Kidney (tissue), 14 donors: ENCODE measurements around the gene C1orf232. TPM values are rescaled to one million over a fixed set of nuclear protein-coding genes. Genes with fewer than 3 reads are reported as not detected.

Source experiments
- DNase-seq, 5 donors: peaks; one replicate each; pipeline ENCODE4 v3.0.0-alpha.2; 2013 to 2020
- FAIRE-seq: peaks from 2 replicates; lab custom pipeline; 2012; peaks lifted over from hg19 to GRCh38; lab: Jason Lieb, UNC
- H3K27ac ChIP-seq, 2 donors: one replicate each; pipeline ENCODE4 v1.7.0; 2013; ENCODE audit warnings: low read depth in 2 of 2, low read length in 2 of 2, inconsistent platforms in 1 of 2
- H3K27me3 ChIP-seq: one replicate; pipeline ENCODE4 v1.7.1; 2013; ENCODE audit warnings: low read length, inconsistent platforms; ENCODE audit not compliant: control insufficient read depth, insufficient read depth
- H3K36me3 ChIP-seq, 3 donors: one replicate each; pipeline versions ENCODE4 v1.7.0 to v1.7.1; 2013; ENCODE audit warnings: low read length in 3 of 3, control low read depth in 1 of 3, inconsistent platforms in 1 of 3; ENCODE audit not compliant: insufficient read depth in 3 of 3, control insufficient read depth in 2 of 3
- H3K4me1 ChIP-seq, 3 donors: one replicate each; pipeline versions ENCODE4 v1.7.0 to v1.7.1; 2013; ENCODE audit warnings: low read length in 3 of 3, inconsistent platforms in 1 of 3, low read depth in 1 of 3; ENCODE audit not compliant: control insufficient read depth in 2 of 3, insufficient read depth in 2 of 3
- H3K4me3 ChIP-seq, 3 donors: one replicate each; pipeline versions ENCODE4 v1.7.0 to v1.8.1; 2013; ENCODE audit warnings: low read length in 3 of 3, control low read depth in 1 of 3, inconsistent platforms in 1 of 3
- H3K9ac ChIP-seq, 3 donors: one replicate each; pipeline versions ENCODE4 v1.7.0 to v1.7.1; 2013; ENCODE audit warnings: low read length in 3 of 3, control low read depth in 1 of 3, inconsistent platforms in 1 of 3
- H3K9me3 ChIP-seq, 3 donors: one replicate each; pipeline versions ENCODE4 v1.7.0 to v1.7.1; 2013; ENCODE audit warnings: low read length in 3 of 3, control low read depth in 1 of 3, inconsistent platforms in 1 of 3; ENCODE audit not compliant: control insufficient read depth in 2 of 3, insufficient read depth in 1 of 3
- intact Hi-C: fragments of 100-400 bp; cut with DNase I; formaldehyde crosslinking; loops from one replicate; pipeline ENCODE4 v1.11.1; 2022
- polyA plus RNA-seq: library from polyadenylated mRNA; stranded (reverse); fragments of 350-450 nt; fragmentation: Illumina TruSeq; extraction: RNeasy Lipid Tissue Mini Kit (QIAGEN cat#74804); gene quantifications from one replicate; pipeline ENCODE4 v1.2.3, GENCODE V29; 2014; ENCODE audit warnings: low read depth, low replicate concordance; ENCODE audit not compliant: insufficient read depth
- total RNA-seq: library from RNA; stranded (reverse); fragmentation: NEBNext Ultra II Directional; extraction: Animal tissue kit (Norgen Biotek cat#: 25700); gene quantifications from one replicate; pipeline ENCODE4 v1.2.1, GENCODE V29; 2021
- TF ChIP-seq, protein P1 (sequence below): IDR thresholded peaks from 3 replicates; pipeline ENCODE4 v1.5.1; 2012; ENCODE audit warnings: mild to moderate bottlenecking, moderate library complexity, borderline replicate concordance; ENCODE audit not compliant: insufficient read depth; ENCODE audit errors: extremely low read depth
- donor health status: control.
- donor health status: control.
- donor health status: control.
- donor health status: control.
- donor health status: control.
- donor health status: DM: yes; HTN: yes; CAD: no.
- donor health status: Normal renal cell carcinoma (clear cell type).

Gene C1orf232
- total and polyA plus RNA-seq, 2 donors from 2014 or later: not detected

DNA sequence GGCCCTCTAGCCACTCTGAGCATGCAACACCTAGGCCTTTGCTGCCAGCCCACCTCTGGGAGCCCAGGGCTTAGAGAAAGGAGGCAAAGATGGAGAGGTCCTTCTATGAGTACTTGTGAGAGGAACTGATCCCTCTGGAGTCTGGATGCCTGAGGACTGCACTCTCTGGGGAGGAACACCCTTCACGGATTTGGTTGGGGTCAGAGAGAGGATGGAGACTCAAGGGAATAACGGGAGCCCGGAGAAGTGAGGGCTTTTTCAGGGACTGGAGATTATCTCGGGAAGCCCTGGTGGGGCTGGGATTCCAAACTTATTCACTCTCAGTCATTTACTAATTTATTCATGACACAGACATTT is 413 bp upstream of the C1orf232 start:
- peak overlapping the region in 1 of 3 donors; percentile 95 for H3K4me3 ChIP-seq
- peak in 1 of 5 donors; percentile 54 for DNase-seq
- H3K27ac ChIP-seq: peak overlapping the region in 1 of 2 donors; percentile 23

DNA sequence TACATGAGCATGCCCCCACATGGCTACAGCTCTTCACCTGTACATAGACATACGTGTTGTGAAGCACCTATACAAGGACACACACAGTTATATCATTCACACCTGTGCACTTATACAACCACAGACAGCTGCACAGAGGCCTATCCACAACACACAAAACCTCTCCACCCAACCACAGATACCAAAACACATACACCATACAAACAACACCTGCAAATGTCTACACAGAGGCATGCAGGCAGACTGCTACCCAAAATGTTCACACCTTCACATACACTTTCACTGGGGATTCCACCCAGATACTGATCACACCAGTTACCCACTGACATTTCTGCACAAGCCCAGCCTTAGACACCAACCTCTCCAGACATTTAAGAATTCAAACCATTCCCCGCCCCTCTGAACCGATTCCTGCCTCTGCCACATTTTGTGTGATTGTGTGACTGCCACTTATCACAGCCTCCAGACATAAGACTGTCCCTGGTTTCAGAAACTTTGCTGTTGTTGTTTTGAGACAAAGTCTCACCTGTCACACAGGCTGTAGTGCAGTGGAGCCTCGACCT is 2.0 kb downstream of the C1orf232 start:
- Histone ChIP-seq H3K4me1 (peaks cover 0 to 12% (median 5%) of the 10 kb centered on the region in 3 donors), H3K36me3 (peaks cover 0 to 3% (median 0%) of the 10 kb centered on the region in 3 donors), H3K27me3 (no peaks in the 10 kb centered on the region), H3K9ac (no peak overlapping the region), H3K4me3 (no peak overlapping the region), H3K27ac (no peak overlapping the region), H3K9me3 (no peaks in the 10 kb centered on the region)
- intact Hi-C loops: no loop called here
- DNase-seq: no peak
- no peak for FAIRE-seq
- TF ChIP-seq, protein P1, sequence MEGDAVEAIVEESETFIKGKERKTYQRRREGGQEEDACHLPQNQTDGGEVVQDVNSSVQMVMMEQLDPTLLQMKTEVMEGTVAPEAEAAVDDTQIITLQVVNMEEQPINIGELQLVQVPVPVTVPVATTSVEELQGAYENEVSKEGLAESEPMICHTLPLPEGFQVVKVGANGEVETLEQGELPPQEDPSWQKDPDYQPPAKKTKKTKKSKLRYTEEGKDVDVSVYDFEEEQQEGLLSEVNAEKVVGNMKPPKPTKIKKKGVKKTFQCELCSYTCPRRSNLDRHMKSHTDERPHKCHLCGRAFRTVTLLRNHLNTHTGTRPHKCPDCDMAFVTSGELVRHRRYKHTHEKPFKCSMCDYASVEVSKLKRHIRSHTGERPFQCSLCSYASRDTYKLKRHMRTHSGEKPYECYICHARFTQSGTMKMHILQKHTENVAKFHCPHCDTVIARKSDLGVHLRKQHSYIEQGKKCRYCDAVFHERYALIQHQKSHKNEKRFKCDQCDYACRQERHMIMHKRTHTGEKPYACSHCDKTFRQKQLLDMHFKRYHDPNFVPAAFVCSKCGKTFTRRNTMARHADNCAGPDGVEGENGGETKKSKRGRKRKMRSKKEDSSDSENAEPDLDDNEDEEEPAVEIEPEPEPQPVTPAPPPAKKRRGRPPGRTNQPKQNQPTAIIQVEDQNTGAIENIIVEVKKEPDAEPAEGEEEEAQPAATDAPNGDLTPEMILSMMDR: no peak

More for the DNA sequence above, 413 bp upstream of the C1orf232 start:
- intact Hi-C loops: no loop called here
- Histone ChIP-seq H3K9me3 (no peaks in the 10 kb centered on the region), H3K9ac (peak overlapping the region in 2 of 3 donors; percentile 13 to 91), H3K27me3 (no peaks in the 10 kb centered on the region), H3K4me1 (peaks cover 0 to 10% (median 5%) of the 10 kb centered on the region in 3 donors), H3K36me3 (peaks cover 0 to 3% (median 0%) of the 10 kb centered on the region in 3 donors)
- FAIRE-seq: no peak
- TF ChIP-seq, protein P1: no peak

DNA sequence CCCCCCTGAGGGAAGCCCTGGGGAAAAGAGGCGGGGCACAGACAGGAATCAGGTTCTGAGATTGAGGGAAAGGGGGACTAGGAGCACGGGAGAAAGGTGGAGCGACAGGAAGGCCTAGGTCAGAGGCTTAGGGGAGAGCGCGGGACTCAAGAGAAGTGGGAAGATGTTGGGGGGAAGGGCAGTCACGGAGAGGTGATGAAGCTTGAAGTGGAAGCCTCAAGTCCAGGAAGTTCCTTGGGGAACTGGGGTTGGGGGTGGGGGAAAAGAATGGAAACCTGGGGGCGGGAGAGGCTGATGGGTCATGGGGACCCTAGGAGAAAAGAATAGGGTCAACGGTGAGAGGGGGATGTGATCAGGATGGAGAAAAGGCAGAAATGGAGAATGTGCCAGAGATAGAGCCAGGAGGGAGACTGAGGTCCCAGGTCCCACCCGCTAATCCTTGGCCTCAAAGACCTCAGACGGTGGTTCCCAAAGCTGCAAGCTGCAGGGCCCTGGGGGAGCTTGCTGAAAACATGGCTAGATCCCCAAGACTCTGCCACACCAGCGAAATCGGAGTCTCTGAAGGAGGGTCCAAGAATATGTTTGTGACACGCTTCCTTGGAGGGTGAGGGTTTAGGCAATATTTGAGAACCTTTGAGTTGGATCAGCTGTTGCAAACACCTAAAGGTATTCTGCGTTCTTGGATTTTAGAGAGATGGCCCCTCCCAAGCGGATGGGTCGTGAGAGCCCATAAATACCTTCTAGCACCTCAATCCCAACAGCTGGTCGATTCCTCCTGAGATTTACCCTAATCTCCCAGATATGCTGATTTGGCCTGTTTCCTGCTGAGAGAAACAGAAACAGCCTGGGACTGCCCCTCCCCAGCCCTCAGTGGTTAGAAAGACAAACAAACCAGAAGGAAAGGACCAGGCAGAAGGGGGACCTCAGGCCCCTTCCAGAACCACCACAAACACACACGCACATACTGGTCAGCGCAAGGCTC is 3.6 kb downstream of the C1orf232 start:
- no peak overlapping the region for H3K27ac ChIP-seq
- H3K36me3 ChIP-seq: no peaks in the 10 kb centered on the region
- H3K27me3 ChIP-seq: no peaks in the 10 kb centered on the region
- H3K4me3 ChIP-seq: no peak overlapping the region
- no peak for FAIRE-seq
- peak in 3 of 5 donors; percentile 47 to 62 (median 60) for DNase-seq
- H3K4me1 ChIP-seq: peaks cover 0 to 13% (median 0%) of the 10 kb centered on the region in 3 donors
- no peaks in the 10 kb centered on the region for H3K9me3 ChIP-seq
- TF ChIP-seq, protein P1: no peak
- intact Hi-C loops: no loop called here
- no peak overlapping the region for H3K9ac ChIP-seq
